GM23338 (cell line): ENCODE data around the gene AHI1.

ENCODE experiments used
- CREB1 ChIP-seq: fragments of 250-450 bp; sonication (Bioruptor Pico); IDR thresholded peaks from 2 replicates; pipeline ENCODE4 v1.5.0; 2020; ENCODE audit warnings: low read depth, mild to moderate bottlenecking, moderate library complexity
- EZH2 ChIP-seq: fragments of 200-600 bp; sonication (generic); IDR thresholded peaks from one replicate; pipeline ENCODE4 v1.8.0; 2017; ENCODE audit warnings: antibody characterized with exemption, mild to moderate bottlenecking, low read depth; ENCODE audit not compliant: unreplicated experiment
- EZH2phosphoT487 ChIP-seq: fragments of 200-600 bp; sonication (generic); IDR thresholded peaks from one replicate; pipeline ENCODE4 v1.8.1; 2018; ENCODE audit warnings: antibody characterized with exemption; ENCODE audit not compliant: unreplicated experiment
- JUNB ChIP-seq: IDR thresholded peaks from one replicate; pipeline ENCODE4 v1.6.1; 2016; ENCODE audit warnings: antibody characterized with exemption; ENCODE audit not compliant: unreplicated experiment
- POLR2AphosphoS5 ChIP-seq: IDR thresholded peaks from 2 replicates; pipeline ENCODE4 v1.6.1; 2016; ENCODE audit warnings: antibody characterized with exemption, low read depth
- ZNF114 ChIP-seq: fragments of 250-450 bp; sonication (Bioruptor Pico); IDR thresholded peaks from 2 replicates; pipeline ENCODE4 v1.5.0; 2020; ENCODE audit warnings: mild to moderate bottlenecking, moderate library complexity
- TF ChIP-seq, protein P1 (sequence below), 2 experiments: fragments of 200-600 bp in 1 of 2; sonication (generic) in 1 of 2; conservative IDR thresholded peaks; 2 replicates each; pipeline versions ENCODE4 v1.5.1 to v1.6.1; 2016 to 2017; ENCODE audit warnings: antibody characterized with exemption in 2 of 2, low read depth in 2 of 2, mild to moderate bottlenecking in 2 of 2, moderate library complexity in 1 of 2
- TF ChIP-seq, protein P2 (sequence below): fragments of 250-450 bp; sonication (Bioruptor Pico); IDR thresholded peaks from 2 replicates; pipeline ENCODE4 v1.5.0; 2020; ENCODE audit warnings: mild to moderate bottlenecking, moderate library complexity
- TF ChIP-seq, protein P3 (sequence below): IDR thresholded peaks from one replicate; pipeline ENCODE4 v1.6.1; 2018; ENCODE audit warnings: antibody characterized with exemption; ENCODE audit not compliant: unreplicated experiment

DNA sequence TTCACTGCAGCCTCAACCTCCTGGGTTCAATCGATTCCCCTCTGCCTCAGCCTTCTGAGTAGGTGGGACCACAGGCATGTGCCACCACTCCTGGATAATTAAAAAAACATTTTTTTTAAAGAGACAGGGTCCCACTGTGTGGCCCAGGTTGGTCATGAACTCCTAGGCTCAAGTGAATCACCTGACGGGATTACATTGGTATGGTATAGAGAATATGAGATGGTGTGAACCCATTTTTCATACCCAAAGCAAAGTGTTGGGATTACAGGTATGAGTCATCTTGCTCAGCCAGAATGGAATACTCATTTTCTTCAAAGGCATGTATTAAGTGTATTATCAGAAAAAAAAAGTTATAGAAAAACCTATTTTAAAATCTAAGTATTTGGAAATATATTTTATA, 114.2 kb downstream of the AHI1 start:
- TF ChIP-seq, protein P1, sequence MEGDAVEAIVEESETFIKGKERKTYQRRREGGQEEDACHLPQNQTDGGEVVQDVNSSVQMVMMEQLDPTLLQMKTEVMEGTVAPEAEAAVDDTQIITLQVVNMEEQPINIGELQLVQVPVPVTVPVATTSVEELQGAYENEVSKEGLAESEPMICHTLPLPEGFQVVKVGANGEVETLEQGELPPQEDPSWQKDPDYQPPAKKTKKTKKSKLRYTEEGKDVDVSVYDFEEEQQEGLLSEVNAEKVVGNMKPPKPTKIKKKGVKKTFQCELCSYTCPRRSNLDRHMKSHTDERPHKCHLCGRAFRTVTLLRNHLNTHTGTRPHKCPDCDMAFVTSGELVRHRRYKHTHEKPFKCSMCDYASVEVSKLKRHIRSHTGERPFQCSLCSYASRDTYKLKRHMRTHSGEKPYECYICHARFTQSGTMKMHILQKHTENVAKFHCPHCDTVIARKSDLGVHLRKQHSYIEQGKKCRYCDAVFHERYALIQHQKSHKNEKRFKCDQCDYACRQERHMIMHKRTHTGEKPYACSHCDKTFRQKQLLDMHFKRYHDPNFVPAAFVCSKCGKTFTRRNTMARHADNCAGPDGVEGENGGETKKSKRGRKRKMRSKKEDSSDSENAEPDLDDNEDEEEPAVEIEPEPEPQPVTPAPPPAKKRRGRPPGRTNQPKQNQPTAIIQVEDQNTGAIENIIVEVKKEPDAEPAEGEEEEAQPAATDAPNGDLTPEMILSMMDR (conservative IDR thresholded peaks at IDR 0.05; ENCODE audit: low read depth in 2 of 2) = no peak
- TF ChIP-seq EZH2phosphoT487 (no peak), EZH2 (no peak), CREB1 (CRISPR knock-in tag) (no peak), POLR2AphosphoS5 (no peak), ZNF114 (no peak), JUNB (no peak)
- TF ChIP-seq, protein P2, sequence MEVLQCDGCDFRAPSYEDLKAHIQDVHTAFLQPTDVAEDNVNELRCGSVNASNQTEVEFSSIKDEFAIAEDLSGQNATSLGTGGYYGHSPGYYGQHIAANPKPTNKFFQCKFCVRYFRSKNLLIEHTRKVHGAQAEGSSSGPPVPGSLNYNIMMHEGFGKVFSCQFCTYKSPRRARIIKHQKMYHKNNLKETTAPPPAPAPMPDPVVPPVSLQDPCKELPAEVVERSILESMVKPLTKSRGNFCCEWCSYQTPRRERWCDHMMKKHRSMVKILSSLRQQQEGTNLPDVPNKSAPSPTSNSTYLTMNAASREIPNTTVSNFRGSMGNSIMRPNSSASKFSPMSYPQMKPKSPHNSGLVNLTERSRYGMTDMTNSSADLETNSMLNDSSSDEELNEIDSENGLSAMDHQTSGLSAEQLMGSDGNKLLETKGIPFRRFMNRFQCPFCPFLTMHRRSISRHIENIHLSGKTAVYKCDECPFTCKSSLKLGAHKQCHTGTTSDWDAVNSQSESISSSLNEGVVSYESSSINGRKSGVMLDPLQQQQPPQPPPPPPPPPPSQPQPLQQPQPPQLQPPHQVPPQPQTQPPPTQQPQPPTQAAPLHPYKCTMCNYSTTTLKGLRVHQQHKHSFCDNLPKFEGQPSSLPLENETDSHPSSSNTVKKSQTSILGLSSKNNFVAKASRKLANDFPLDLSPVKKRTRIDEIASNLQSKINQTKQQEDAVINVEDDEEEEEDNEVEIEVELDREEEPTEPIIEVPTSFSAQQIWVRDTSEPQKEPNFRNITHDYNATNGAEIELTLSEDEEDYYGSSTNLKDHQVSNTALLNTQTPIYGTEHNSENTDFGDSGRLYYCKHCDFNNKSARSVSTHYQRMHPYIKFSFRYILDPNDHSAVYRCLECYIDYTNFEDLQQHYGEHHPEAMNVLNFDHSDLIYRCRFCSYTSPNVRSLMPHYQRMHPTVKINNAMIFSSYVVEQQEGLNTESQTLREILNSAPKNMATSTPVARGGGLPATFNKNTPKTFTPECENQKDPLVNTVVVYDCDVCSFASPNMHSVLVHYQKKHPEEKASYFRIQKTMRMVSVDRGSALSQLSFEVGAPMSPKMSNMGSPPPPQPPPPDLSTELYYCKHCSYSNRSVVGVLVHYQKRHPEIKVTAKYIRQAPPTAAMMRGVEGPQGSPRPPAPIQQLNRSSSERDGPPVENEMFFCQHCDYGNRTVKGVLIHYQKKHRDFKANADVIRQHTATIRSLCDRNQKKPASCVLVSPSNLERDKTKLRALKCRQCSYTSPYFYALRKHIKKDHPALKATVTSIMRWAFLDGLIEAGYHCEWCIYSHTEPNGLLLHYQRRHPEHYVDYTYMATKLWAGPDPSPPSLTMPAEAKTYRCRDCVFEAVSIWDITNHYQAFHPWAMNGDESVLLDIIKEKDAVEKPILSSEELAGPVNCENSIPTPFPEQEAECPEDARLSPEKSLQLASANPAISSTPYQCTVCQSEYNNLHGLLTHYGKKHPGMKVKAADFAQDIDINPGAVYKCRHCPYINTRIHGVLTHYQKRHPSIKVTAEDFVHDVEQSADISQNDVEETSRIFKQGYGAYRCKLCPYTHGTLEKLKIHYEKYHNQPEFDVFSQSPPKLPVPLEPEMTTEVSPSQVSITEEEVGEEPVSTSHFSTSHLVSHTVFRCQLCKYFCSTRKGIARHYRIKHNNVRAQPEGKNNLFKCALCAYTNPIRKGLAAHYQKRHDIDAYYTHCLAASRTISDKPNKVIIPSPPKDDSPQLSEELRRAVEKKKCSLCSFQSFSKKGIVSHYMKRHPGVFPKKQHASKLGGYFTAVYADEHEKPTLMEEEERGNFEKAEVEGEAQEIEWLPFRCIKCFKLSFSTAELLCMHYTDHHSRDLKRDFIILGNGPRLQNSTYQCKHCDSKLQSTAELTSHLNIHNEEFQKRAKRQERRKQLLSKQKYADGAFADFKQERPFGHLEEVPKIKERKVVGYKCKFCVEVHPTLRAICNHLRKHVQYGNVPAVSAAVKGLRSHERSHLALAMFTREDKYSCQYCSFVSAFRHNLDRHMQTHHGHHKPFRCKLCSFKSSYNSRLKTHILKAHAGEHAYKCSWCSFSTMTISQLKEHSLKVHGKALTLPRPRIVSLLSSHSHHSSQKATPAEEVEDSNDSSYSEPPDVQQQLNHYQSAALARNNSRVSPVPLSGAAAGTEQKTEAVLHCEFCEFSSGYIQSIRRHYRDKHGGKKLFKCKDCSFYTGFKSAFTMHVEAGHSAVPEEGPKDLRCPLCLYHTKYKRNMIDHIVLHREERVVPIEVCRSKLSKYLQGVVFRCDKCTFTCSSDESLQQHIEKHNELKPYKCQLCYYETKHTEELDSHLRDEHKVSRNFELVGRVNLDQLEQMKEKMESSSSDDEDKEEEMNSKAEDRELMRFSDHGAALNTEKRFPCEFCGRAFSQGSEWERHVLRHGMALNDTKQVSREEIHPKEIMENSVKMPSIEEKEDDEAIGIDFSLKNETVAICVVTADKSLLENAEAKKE (CRISPR knock-in tag) = no peak
- TF ChIP-seq, protein P3, sequence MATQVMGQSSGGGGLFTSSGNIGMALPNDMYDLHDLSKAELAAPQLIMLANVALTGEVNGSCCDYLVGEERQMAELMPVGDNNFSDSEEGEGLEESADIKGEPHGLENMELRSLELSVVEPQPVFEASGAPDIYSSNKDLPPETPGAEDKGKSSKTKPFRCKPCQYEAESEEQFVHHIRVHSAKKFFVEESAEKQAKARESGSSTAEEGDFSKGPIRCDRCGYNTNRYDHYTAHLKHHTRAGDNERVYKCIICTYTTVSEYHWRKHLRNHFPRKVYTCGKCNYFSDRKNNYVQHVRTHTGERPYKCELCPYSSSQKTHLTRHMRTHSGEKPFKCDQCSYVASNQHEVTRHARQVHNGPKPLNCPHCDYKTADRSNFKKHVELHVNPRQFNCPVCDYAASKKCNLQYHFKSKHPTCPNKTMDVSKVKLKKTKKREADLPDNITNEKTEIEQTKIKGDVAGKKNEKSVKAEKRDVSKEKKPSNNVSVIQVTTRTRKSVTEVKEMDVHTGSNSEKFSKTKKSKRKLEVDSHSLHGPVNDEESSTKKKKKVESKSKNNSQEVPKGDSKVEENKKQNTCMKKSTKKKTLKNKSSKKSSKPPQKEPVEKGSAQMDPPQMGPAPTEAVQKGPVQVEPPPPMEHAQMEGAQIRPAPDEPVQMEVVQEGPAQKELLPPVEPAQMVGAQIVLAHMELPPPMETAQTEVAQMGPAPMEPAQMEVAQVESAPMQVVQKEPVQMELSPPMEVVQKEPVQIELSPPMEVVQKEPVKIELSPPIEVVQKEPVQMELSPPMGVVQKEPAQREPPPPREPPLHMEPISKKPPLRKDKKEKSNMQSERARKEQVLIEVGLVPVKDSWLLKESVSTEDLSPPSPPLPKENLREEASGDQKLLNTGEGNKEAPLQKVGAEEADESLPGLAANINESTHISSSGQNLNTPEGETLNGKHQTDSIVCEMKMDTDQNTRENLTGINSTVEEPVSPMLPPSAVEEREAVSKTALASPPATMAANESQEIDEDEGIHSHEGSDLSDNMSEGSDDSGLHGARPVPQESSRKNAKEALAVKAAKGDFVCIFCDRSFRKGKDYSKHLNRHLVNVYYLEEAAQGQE = no peak
